Measurements from ENCODE around the gene KCNMB1.

Gene KCNMB1

GRCh38 chr5:170334626-170335025 lies 54.5 kb downstream of the KCNMB1 start:
- no peak overlapping the region for H3K4me3 ChIP-seq (ENCODE audit: low read depth, low read length)
- no peak for TF ChIP-seq CTCF (IDR thresholded peaks at IDR 0.05; ENCODE audit: insufficient read depth, low read depth, low read length, missing control alignments)
- DNase-seq (ENCODE audit: low read depth): no peak

GRCh38 chr5:170333161-170333910 lies 55.8 kb downstream of the KCNMB1 start:
- no peak for TF ChIP-seq CTCF (IDR thresholded peaks at IDR 0.05; ENCODE audit: insufficient read depth, low read depth, low read length, missing control alignments)
- DNase-seq (ENCODE audit: low read depth): peak; percentile 77
- H3K4me3 ChIP-seq (ENCODE audit: low read depth, low read length): no peak overlapping the region

- no peak for TF ChIP-seq CTCF (IDR thresholded peaks at IDR 0.05; ENCODE audit: insufficient read depth, low read depth, low read length, missing control alignments)
- peak overlapping the region; percentile 42 for H3K4me3 ChIP-seq (ENCODE audit: low read depth, low read length)
- DNase-seq (ENCODE audit: low read depth): no peak
These were observed 57.1 kb downstream of the KCNMB1 start for GRCh38 chr5:170332058-170332457.

GRCh38 chr5:170330568-170331054 lies 58.6 kb downstream of the KCNMB1 start:
- peak; percentile 55 for DNase-seq (ENCODE audit: low read depth)
- no peak for TF ChIP-seq CTCF (IDR thresholded peaks at IDR 0.05; ENCODE audit: insufficient read depth, low read depth, low read length, missing control alignments)
- H3K4me3 ChIP-seq (ENCODE audit: low read depth, low read length): peak overlapping the region; percentile 42

- H3K4me3 ChIP-seq (ENCODE audit: low read depth, low read length): no peak overlapping the region
- DNase-seq (ENCODE audit: low read depth): no peak
- TF ChIP-seq CTCF (IDR thresholded peaks at IDR 0.05; ENCODE audit: insufficient read depth, low read depth, low read length, missing control alignments): no peak
These were observed 59.6 kb downstream of the KCNMB1 start for GRCh38 chr5:170329524-170329923.

- no peak for DNase-seq (ENCODE audit: low read depth)
- TF ChIP-seq CTCF (IDR thresholded peaks at IDR 0.05; ENCODE audit: insufficient read depth, low read depth, low read length, missing control alignments): no peak
- H3K4me3 ChIP-seq (ENCODE audit: low read depth, low read length): no peak overlapping the region
These were observed 61.3 kb downstream of the KCNMB1 start for GRCh38 chr5:170327829-170328228.

- peak; percentile 63 for DNase-seq (ENCODE audit: low read depth)
- no peak overlapping the region for H3K4me3 ChIP-seq (ENCODE audit: low read depth, low read length)
- no peak for TF ChIP-seq CTCF (IDR thresholded peaks at IDR 0.05; ENCODE audit: insufficient read depth, low read depth, low read length, missing control alignments)
These were observed 62.0 kb downstream of the KCNMB1 start for GRCh38 chr5:170327168-170327567.

Measured in GM12865 (cell line).